Hepatocyte (in vitro differentiated cells): ENCODE data around the gene RAB11FIP3. TPM values are rescaled to one million over a fixed set of nuclear protein-coding genes. Genes with fewer than 3 reads are reported as not detected.

ENCODE experiments used
- DNase-seq: peaks from one replicate; pipeline ENCODE4 v3.0.0-alpha.2; 2016; ENCODE audit warnings: low spot score
- H2AFZ ChIP-seq: fragments of 200-600 bp; sonication (generic); 2 replicates; pipeline ENCODE4 v1.6.0; 2016; ENCODE audit warnings: antibody characterized with exemption, mild to moderate bottlenecking
- H3K27ac ChIP-seq: fragments of 200-600 bp; sonication (generic); 2 replicates; pipeline ENCODE4 v1.5.1; 2016; ENCODE audit warnings: mild to moderate bottlenecking
- H3K27me3 ChIP-seq: fragments of 200-600 bp; sonication (generic); 2 replicates; pipeline ENCODE4 v1.6.1; 2016
- H3K36me3 ChIP-seq: fragments of 200-600 bp; sonication (generic); replicated peaks from 2 replicates; pipeline ENCODE4 v1.5.1; 2016; ENCODE audit warnings: low read depth; ENCODE audit not compliant: insufficient read depth
- H3K4me1 ChIP-seq: fragments of 200-600 bp; sonication (generic); 2 replicates; pipeline ENCODE4 v1.5.1; 2016; ENCODE audit warnings: mild to moderate bottlenecking, moderate library complexity; ENCODE audit not compliant: insufficient read depth
- H3K4me2 ChIP-seq: fragments of 200-600 bp; sonication (generic); 2 replicates; pipeline ENCODE4 v1.6.0; 2016
- H3K4me3 ChIP-seq: fragments of 200-600 bp; sonication (generic); 2 replicates; pipeline ENCODE4 v1.5.1; 2016; ENCODE audit warnings: mild to moderate bottlenecking
- H3K79me2 ChIP-seq: fragments of 200-600 bp; sonication (generic); 2 replicates; pipeline ENCODE4 v1.6.0; 2017; ENCODE audit warnings: mild to moderate bottlenecking
- H3K9me2 ChIP-seq: fragments of 200-600 bp; sonication (generic); replicated peaks from 2 replicates; pipeline ENCODE4 v1.6.0; 2017; ENCODE audit warnings: mild to moderate bottlenecking; ENCODE audit not compliant: insufficient read depth
- H3K9me3 ChIP-seq: fragments of 200-600 bp; sonication (generic); 2 replicates; pipeline ENCODE4 v1.5.1; 2016; ENCODE audit warnings: low read depth, mild to moderate bottlenecking
- H4K20me1 ChIP-seq: fragments of 200-600 bp; sonication (generic); 2 replicates; pipeline ENCODE4 v1.6.0; 2016; ENCODE audit warnings: mild to moderate bottlenecking; ENCODE audit not compliant: insufficient read depth, poor library complexity, severe bottlenecking
- CTCF ChIP-seq: fragments of 200-600 bp; sonication (generic); IDR thresholded peaks from 2 replicates; pipeline ENCODE4 v1.5.1; 2016; ENCODE audit warnings: antibody characterized with exemption, mild to moderate bottlenecking; ENCODE audit not compliant: poor library complexity
- EZH2 ChIP-seq: fragments of 200-600 bp; sonication (generic); IDR thresholded peaks from 2 replicates; pipeline ENCODE4 v1.6.1; 2016; ENCODE audit warnings: antibody characterized with exemption, mild to moderate bottlenecking, borderline replicate concordance
- EZH2phosphoT487 ChIP-seq: fragments of 200-600 bp; sonication (generic); IDR thresholded peaks from one replicate; pipeline ENCODE4 v1.6.1; 2018; ENCODE audit warnings: antibody characterized with exemption, mild to moderate bottlenecking, low read depth, moderate library complexity; ENCODE audit not compliant: unreplicated experiment, severe bottlenecking
- WGBS: methylation state at CpG from one replicate; pipeline ENCODE4 v1.1.6; 2016; ENCODE audit warnings: low lambda C conversion rate; ENCODE audit errors: missing lambda C conversion rate; 5-methylcytosine and 5-hydroxymethylcytosine counted together
- polyA plus RNA-seq: library from polyadenylated mRNA; unstranded; fragments of >200 nt; fragmentation: Nextera tagmentation; extraction: Ambion mirVana; gene quantifications from 2 replicates; pipeline ENCODE4 v1.2.1, GENCODE V29; 2016
- total RNA-seq: library from RNA; depleted of rRNA; stranded (reverse); fragments of >200 nt; gene quantifications from 2 replicates; pipeline ENCODE4 v1.2.3, GENCODE V29; 2014

The RAB11FIP3 gene
- total and polyA plus RNA-seq, 2 experiments from 2014 or later: 47.3 to 72.8 TPM

GRCh38 chr16:519841-520687, 94.6 kb downstream of the RAB11FIP3 start:
- H2AFZ ChIP-seq: no peak overlapping the region
- TF ChIP-seq EZH2phosphoT487 (no peak), EZH2 (no peak), CTCF (no peak)
- no peak overlapping the region for H3K4me3 ChIP-seq
- no peak overlapping the region for H3K4me2 ChIP-seq
- H3K27ac ChIP-seq: no peak overlapping the region
- no peaks in the 10 kb centered on the region for H3K36me3 ChIP-seq
- DNase-seq: no peak
- no peaks in the 10 kb centered on the region for H4K20me1 ChIP-seq
- H3K79me2 ChIP-seq: peaks cover 4% of the 10 kb centered on the region
- no peaks in the 10 kb centered on the region for H3K9me3 ChIP-seq
- H3K9me2 ChIP-seq: no peaks in the 10 kb centered on the region
- H3K4me1 ChIP-seq: peaks cover 7% of the 10 kb centered on the region
- WGBS: 98% methylated on average over 33 of the region's 35 CpGs
- no peaks in the 10 kb centered on the region for H3K27me3 ChIP-seq

GRCh38 chr16:520847-521246, 95.4 kb downstream of the RAB11FIP3 start:
- DNase-seq: no peak
- Histone ChIP-seq H3K4me1 (peaks cover 13% of the 10 kb centered on the region), H3K4me3 (no peak overlapping the region), H3K27ac (no peak overlapping the region), H3K27me3 (no peaks in the 10 kb centered on the region), H3K9me2 (no peaks in the 10 kb centered on the region), H3K4me2 (no peak overlapping the region), H3K36me3 (no peaks in the 10 kb centered on the region), H2AFZ (no peak overlapping the region), H4K20me1 (no peaks in the 10 kb centered on the region), H3K79me2 (peaks cover 5% of the 10 kb centered on the region), H3K9me3 (no peaks in the 10 kb centered on the region)
- TF ChIP-seq EZH2 (no peak), EZH2phosphoT487 (no peak)
- 99% methylated on average over 13 of the region's 13 CpGs for WGBS

GRCh38 chr16:521381-522210, 96.1 kb downstream of the RAB11FIP3 start:
- no peaks in the 10 kb centered on the region for H3K36me3 ChIP-seq
- WGBS: 88% methylated on average over 30 of the region's 34 CpGs
- DNase-seq: no peak
- no peaks in the 10 kb centered on the region for H4K20me1 ChIP-seq
- H3K9me2 ChIP-seq: no peaks in the 10 kb centered on the region
- peaks cover 20% of the 10 kb centered on the region for H3K4me1 ChIP-seq
- H2AFZ ChIP-seq: no peak overlapping the region
- TF ChIP-seq EZH2phosphoT487 (no peak), EZH2 (no peak), CTCF (peak; percentile 27)
- no peak overlapping the region for H3K4me2 ChIP-seq
- no peak overlapping the region for H3K4me3 ChIP-seq
- no peak overlapping the region for H3K27ac ChIP-seq
- H3K9me3 ChIP-seq: no peaks in the 10 kb centered on the region
- peaks cover 13% of the 10 kb centered on the region for H3K79me2 ChIP-seq
- no peaks in the 10 kb centered on the region for H3K27me3 ChIP-seq
